PFSK-1 (cell line): ENCODE data around the gene FHL3.

Experiments
- POLR2AphosphoS5 ChIP-seq: IDR thresholded peaks from 2 replicates; pipeline ENCODE4 v1.6.1; 2012; ENCODE audit warnings: low read depth, mild to moderate bottlenecking, control low read depth, low read length, moderate library complexity
- SIN3A ChIP-seq: IDR thresholded peaks from 2 replicates; pipeline ENCODE4 v1.6.1; 2012; ENCODE audit warnings: mild to moderate bottlenecking, low read length, moderate library complexity, borderline replicate concordance; ENCODE audit not compliant: insufficient read depth
- TAF1 ChIP-seq: IDR thresholded peaks from 2 replicates; pipeline ENCODE4 v1.6.1; 2012; ENCODE audit warnings: low read length, control low read depth, borderline replicate concordance; ENCODE audit not compliant: insufficient read depth
- TF ChIP-seq, protein P1 (sequence below), 2 experiments: IDR thresholded peaks; 2 replicates each; pipeline versions ENCODE4 v1.6.1 to v1.8.0; 2011 to 2012; ENCODE audit warnings: low read depth in 2 of 2, low read length in 2 of 2, control low read depth in 1 of 2, inconsistent platforms in 1 of 2, mild to moderate bottlenecking in 1 of 2, moderate library complexity in 1 of 2; ENCODE audit not compliant: insufficient read depth in 1 of 2

GRCh38 chr1:37987679-37988078, 17.6 kb downstream of the FHL3 start:
- TF ChIP-seq POLR2AphosphoS5 (no peak), SIN3A (no peak), TAF1 (no peak)
- TF ChIP-seq, protein P1, sequence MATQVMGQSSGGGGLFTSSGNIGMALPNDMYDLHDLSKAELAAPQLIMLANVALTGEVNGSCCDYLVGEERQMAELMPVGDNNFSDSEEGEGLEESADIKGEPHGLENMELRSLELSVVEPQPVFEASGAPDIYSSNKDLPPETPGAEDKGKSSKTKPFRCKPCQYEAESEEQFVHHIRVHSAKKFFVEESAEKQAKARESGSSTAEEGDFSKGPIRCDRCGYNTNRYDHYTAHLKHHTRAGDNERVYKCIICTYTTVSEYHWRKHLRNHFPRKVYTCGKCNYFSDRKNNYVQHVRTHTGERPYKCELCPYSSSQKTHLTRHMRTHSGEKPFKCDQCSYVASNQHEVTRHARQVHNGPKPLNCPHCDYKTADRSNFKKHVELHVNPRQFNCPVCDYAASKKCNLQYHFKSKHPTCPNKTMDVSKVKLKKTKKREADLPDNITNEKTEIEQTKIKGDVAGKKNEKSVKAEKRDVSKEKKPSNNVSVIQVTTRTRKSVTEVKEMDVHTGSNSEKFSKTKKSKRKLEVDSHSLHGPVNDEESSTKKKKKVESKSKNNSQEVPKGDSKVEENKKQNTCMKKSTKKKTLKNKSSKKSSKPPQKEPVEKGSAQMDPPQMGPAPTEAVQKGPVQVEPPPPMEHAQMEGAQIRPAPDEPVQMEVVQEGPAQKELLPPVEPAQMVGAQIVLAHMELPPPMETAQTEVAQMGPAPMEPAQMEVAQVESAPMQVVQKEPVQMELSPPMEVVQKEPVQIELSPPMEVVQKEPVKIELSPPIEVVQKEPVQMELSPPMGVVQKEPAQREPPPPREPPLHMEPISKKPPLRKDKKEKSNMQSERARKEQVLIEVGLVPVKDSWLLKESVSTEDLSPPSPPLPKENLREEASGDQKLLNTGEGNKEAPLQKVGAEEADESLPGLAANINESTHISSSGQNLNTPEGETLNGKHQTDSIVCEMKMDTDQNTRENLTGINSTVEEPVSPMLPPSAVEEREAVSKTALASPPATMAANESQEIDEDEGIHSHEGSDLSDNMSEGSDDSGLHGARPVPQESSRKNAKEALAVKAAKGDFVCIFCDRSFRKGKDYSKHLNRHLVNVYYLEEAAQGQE (IDR thresholded peaks at IDR 0.05; ENCODE audit: insufficient read depth in 1 of 2, low read depth in 2 of 2, low read length in 2 of 2) = no peak
